Endothelial cell of umbilical vein (primary cell): ENCODE measurements around the gene BAD. TPM values are rescaled to one million over a fixed set of nuclear protein-coding genes. Genes with fewer than 3 reads are reported as not detected.

Experiments used
- BruUV-seq: library from RNA; stranded (reverse); fragments of 400-500 nt; replicated peaks from 2 replicates; lab custom pipeline; 2021; lab: Mats Ljungman, UMichigan
- CTCF ChIA-PET: fragments of 300-600, 350-600 bp; sonication (Branson Sonifier 250); formaldehyde crosslinking; loops from one replicate; lab custom pipeline; 2021; ENCODE audit warnings: antibody characterized with exemption, inconsistent platforms; lab: Charles Lee
- POLR2A ChIA-PET: fragments of 300-600, 350-600 bp; sonication (Branson Sonifier 250); formaldehyde crosslinking; loops from one replicate; lab custom pipeline; 2021; ENCODE audit warnings: antibody characterized with exemption, inconsistent platforms; lab: Charles Lee
- DNase-seq: peaks from one replicate; pipeline ENCODE4 v3.0.0-alpha.2; 2011; ENCODE audit warnings: low read depth, low spot score
- FAIRE-seq: peaks from 2 replicates; lab custom pipeline; 2011; peaks lifted over from hg19 to GRCh38; lab: Jason Lieb, UNC
- H2AFZ ChIP-seq: 2 replicates; pipeline ENCODE4 v1.6.0; 2012; ENCODE audit warnings: low read depth, low read length, control low read depth, inconsistent platforms
- H3K27ac ChIP-seq: 2 replicates; pipeline ENCODE4 v1.5.1; 2011; ENCODE audit warnings: low read depth, mild to moderate bottlenecking, control low read depth, low read length, moderate library complexity; ENCODE audit not compliant: insufficient read depth
- H3K27me3 ChIP-seq, 2 experiments: 2 replicates each; pipeline versions ENCODE4 v1.6.0 to v1.6.1; 2011; ENCODE audit warnings: low read length in 2 of 2, mixed read lengths in 1 of 2; ENCODE audit not compliant: control insufficient read depth in 2 of 2, insufficient read depth in 2 of 2
- H3K36me3 ChIP-seq, 2 experiments: 2 replicates in 1 of 2; 3 replicates in 1 of 2; pipeline ENCODE4 v1.5.1; 2011; ENCODE audit warnings: low read length in 2 of 2, mild to moderate bottlenecking in 1 of 2, moderate library complexity in 1 of 2; ENCODE audit not compliant: control insufficient read depth in 2 of 2, insufficient read depth in 2 of 2; ENCODE audit errors: extremely low read depth in 1 of 2
- H3K4me1 ChIP-seq: 3 replicates; pipeline ENCODE4 v1.5.1; 2011; ENCODE audit warnings: mild to moderate bottlenecking, low read length; ENCODE audit not compliant: control insufficient read depth, insufficient read depth; ENCODE audit errors: extremely low read depth
- H3K4me2 ChIP-seq: 2 replicates; pipeline ENCODE4 v1.6.1; 2011; ENCODE audit warnings: low read length, control low read depth, mixed read lengths; ENCODE audit not compliant: insufficient read depth
- H3K4me3 ChIP-seq, 3 experiments: fragments of 200-600 bp in 1 of 3; sonication (generic), shearing (Covaris generic) in 1 of 3; replicated peaks in 1 of 3; 2 replicates each; pipeline ENCODE4 v1.5.1; 2011 to 2016; ENCODE audit warnings: control low read depth in 3 of 3, low read length in 3 of 3, mild to moderate bottlenecking in 2 of 3, inconsistent platforms in 1 of 3, low read depth in 1 of 3, moderate library complexity in 1 of 3; ENCODE audit not compliant: insufficient read depth in 1 of 3
- H3K79me2 ChIP-seq: 2 replicates; pipeline ENCODE4 v1.6.0; 2012; ENCODE audit warnings: low read length, inconsistent platforms; ENCODE audit not compliant: control insufficient read depth, insufficient read depth
- H3K9ac ChIP-seq: replicated peaks from 2 replicates; pipeline ENCODE3; 2011; ENCODE audit warnings: low read length, control low read depth; ENCODE audit not compliant: insufficient read depth; ENCODE audit errors: extremely low read depth
- H3K9me1 ChIP-seq: replicated peaks from 3 replicates; pipeline ENCODE4 v1.6.0; 2011; ENCODE audit warnings: mild to moderate bottlenecking, low read length; ENCODE audit not compliant: control insufficient read depth, insufficient read depth; ENCODE audit errors: extremely low read depth
- H3K9me3 ChIP-seq: replicated peaks from 2 replicates; pipeline ENCODE4 v1.5.1; 2012; ENCODE audit warnings: low read length, inconsistent platforms; ENCODE audit not compliant: control insufficient read depth, insufficient read depth
- H4K20me1 ChIP-seq: replicated peaks from 2 replicates; pipeline ENCODE3; 2011; ENCODE audit warnings: mild to moderate bottlenecking, low read length; ENCODE audit not compliant: control insufficient read depth, insufficient read depth; ENCODE audit errors: extremely low read depth
- CTCF ChIP-seq, 2 donors: IDR thresholded peaks; 1 replicate in 1 of 2; 2 replicates in 1 of 2; pipeline ENCODE4 v1.5.1; 2011; ENCODE audit warnings: low read length in 2 of 2, mild to moderate bottlenecking in 2 of 2, moderate library complexity in 2 of 2, control low read depth in 1 of 2, inconsistent platforms in 1 of 2, low read depth in 1 of 2; ENCODE audit not compliant: insufficient read depth in 1 of 2; ENCODE audit errors: extremely low read depth in 1 of 2
- EZH2 ChIP-seq: IDR thresholded peaks from 2 replicates; pipeline ENCODE4 v1.6.1; 2012; ENCODE audit warnings: borderline replicate concordance, low read depth, mild to moderate bottlenecking, moderate library complexity, low read length, inconsistent platforms; ENCODE audit not compliant: severe bottlenecking
- FOS ChIP-seq: IDR thresholded peaks from 2 replicates; pipeline ENCODE4 v1.6.1; 2011; ENCODE audit warnings: mild to moderate bottlenecking, low read length, moderate library complexity, borderline replicate concordance; ENCODE audit not compliant: insufficient read depth
- GATA2 ChIP-seq: IDR thresholded peaks from 2 replicates; pipeline ENCODE4 v1.7.0; 2011; ENCODE audit warnings: low read depth, mild to moderate bottlenecking, moderate library complexity, mixed read lengths, low read length; ENCODE audit not compliant: insufficient read length, insufficient read depth
- JUN ChIP-seq: IDR thresholded peaks from 2 replicates; pipeline ENCODE4 v1.6.1; 2011; ENCODE audit warnings: borderline replicate concordance, low read depth; ENCODE audit not compliant: insufficient read length, insufficient read depth
- MAX ChIP-seq: IDR thresholded peaks from 2 replicates; pipeline ENCODE4 v1.6.1; 2011; ENCODE audit not compliant: insufficient read depth, insufficient read length
- MYC ChIP-seq: IDR thresholded peaks from one replicate; pipeline ENCODE4 v1.6.1; 2011; ENCODE audit warnings: mild to moderate bottlenecking, low read depth, low read length
- POLR2A ChIP-seq: IDR thresholded peaks from 2 replicates; pipeline ENCODE4 v1.6.1; 2012; ENCODE audit warnings: low read depth, mild to moderate bottlenecking, control low read depth, low read length
- POLR2AphosphoS5 ChIP-seq: IDR thresholded peaks from 2 replicates; pipeline ENCODE4 v1.6.1; 2012; ENCODE audit warnings: low read depth, mild to moderate bottlenecking, control low read depth, low read length, moderate library complexity; ENCODE audit not compliant: insufficient read depth
- dilution Hi-C: fragments of 300-500 bp; cut with MboI; formaldehyde crosslinking; loops from one replicate; pipeline ENCODE4 v1.15.0; 2019; ENCODE audit warnings: low sequenced_read_pairs; ENCODE audit not compliant: extremely low pct_ligation_motif_present
- intact Hi-C: fragments of 100-400 bp; cut with micrococcal nuclease; formaldehyde crosslinking; loops from one replicate; pipeline ENCODE4 v1.10.0; 2022
- polyA plus RNA-seq, 4 experiments: library from polyadenylated mRNA; depleted of rRNA in 3 of 4; stranded (reverse) in 3 of 4; unstranded in 1 of 4; fragments of >200 nt; gene quantifications; 2 replicates each; pipeline versions ENCODE4 v1.2.1 to v1.2.3, GENCODE V29; 2011 to 2012; ENCODE audit warnings: missing spikeins in 1 of 4
- total RNA-seq: library from RNA; stranded (reverse); gene quantifications from 2 replicates; pipeline ENCODE4 v1.2.3, GENCODE V29; 2021

Gene BAD
- total and polyA plus RNA-seq, 2 donors (not counting 3 experiments of a cell fraction or from before 2014, with no cell fraction given), result 65.3 to 88.0 TPM

GRCh38 chr11:64258946-64259532, 25.4 kb downstream of the BAD start:
- Histone ChIP-seq H3K4me3 (no peak overlapping the region), H3K4me2 (no peak overlapping the region), H4K20me1 (no peaks in the 10 kb centered on the region), H3K9me3 (no peaks in the 10 kb centered on the region), H3K79me2 (peaks cover 8% of the 10 kb centered on the region), H3K36me3 (peaks cover 18 to 44% of the 10 kb centered on the region in 2 experiments), H3K27me3 (no peaks in the 10 kb centered on the region), H3K9ac (no peak overlapping the region), H3K9me1 (no peaks in the 10 kb centered on the region), H2AFZ (no peak overlapping the region), H3K27ac (no peak overlapping the region), H3K4me1 (peaks cover 15% of the 10 kb centered on the region)
- intact Hi-C loops, result no loop called here
- ChIA-PET CTCF (interaction anchor here (0.7 to 0.9 kb wide), 4 partner anchors 9 to 55 kb away, joined by 3 read pairs; partner anchors contain the start of gene CATSPERZ), POLR2A (no interaction called here)
- no TSS peak for BruUV-seq
- dilution Hi-C loops, result no loop called here
- TF ChIP-seq POLR2AphosphoS5 (no peak), MAX (no peak), FOS (no peak), JUN (no peak), POLR2A (no peak), MYC (no peak), EZH2 (no peak), GATA2 (no peak), CTCF (IDR thresholded peaks at IDR 0.05; ENCODE audit: extremely low read depth in 1 of 2, insufficient read depth in 1 of 2, low read depth in 1 of 2, low read length in 2 of 2) (no peak)
- no peak for FAIRE-seq
- DNase-seq, result no peak
